ENCODE results near the gene PLCL2.

Gene PLCL2

GRCh38 chr3:17011728-17012338 lies 127.1 kb downstream of the PLCL2 start:
- no peak for DNase-seq (ENCODE audit: low spot score)

DNA sequence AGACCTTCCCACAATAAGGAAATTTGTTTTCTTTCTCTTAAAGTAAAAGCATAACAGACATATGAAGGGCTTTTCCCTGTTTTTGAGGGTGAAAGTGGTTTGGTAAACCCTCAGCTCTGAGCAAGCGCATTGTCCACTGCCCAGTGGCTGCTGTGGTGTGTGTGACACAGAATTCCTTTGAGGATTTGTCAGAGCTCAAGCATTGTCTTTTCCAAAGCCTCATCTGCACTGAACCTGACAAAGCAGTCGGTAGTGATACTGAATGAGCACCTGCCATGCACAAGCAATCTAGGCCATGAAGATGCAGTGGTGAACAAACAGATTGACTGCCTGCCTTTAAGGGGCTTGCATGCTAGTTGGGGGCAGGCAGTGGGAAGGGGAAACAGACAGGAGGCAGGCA lies 128.3 kb downstream of the PLCL2 start:
- no peak for DNase-seq (ENCODE audit: low spot score)

GRCh38 chr3:17013571-17013970 lies 128.8 kb downstream of the PLCL2 start:
- DNase-seq (ENCODE audit: low spot score), result no peak

GRCh38 chr3:17014284-17014683 lies 129.5 kb downstream of the PLCL2 start:
- DNase-seq (ENCODE audit: low spot score), result no peak

DNA sequence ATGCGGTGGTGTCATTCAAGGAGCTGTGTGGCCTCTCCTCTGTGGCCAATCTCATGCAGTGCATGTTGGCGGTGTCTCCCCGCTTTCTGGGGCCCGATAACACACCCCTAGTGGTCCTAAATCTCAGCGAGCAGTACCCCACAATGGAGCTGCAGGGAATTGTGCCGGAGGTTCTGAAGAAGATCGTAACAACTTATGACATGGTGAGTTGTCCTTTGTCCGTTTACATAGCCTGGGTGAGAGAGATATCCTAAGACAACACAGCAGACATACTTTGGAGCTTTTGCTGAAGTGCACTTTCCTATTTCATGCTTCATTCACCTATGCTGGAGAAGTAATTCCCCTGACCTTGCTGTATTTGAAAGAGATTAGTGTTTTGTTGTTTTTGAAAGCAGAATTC lies 130.0 kb downstream of the PLCL2 start:
- DNase-seq (ENCODE audit: low spot score), result no peak

GRCh38 chr3:17021614-17022013 lies 136.9 kb downstream of the PLCL2 start:
- no peak for DNase-seq (ENCODE audit: low spot score)

DNA sequence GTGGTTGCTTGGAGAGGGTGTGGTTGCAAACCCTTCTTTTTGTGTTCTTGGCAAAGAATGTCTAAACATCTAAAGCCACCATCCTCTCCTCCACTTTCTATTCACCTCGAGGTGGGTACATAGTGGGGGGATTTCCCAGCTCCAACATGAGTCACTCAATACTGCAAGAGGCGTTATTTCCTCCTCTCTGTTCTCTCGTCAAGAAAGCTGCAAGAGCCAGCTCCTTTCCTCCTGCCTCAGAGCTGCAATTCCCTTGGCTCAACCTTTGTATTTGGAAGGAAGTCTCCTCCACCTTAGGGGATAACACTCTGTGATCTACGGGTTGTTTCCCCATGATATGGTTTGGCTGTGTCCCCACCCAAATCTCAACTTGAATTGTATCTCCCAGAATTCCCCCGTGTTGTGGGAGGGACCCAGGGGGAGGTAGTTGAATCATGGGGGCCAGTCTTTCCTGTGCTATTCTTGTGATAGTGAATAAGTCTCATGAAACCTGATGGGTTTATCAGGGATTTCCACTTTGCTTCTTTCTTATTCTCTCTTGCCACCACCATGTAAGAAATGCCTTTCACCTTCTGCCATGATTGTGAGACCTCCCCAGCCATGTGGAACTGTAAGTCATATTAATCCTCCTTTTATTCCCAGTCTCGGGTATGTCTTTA lies 138.4 kb downstream of the PLCL2 start:
- no peak for DNase-seq (ENCODE audit: low spot score)

DNA sequence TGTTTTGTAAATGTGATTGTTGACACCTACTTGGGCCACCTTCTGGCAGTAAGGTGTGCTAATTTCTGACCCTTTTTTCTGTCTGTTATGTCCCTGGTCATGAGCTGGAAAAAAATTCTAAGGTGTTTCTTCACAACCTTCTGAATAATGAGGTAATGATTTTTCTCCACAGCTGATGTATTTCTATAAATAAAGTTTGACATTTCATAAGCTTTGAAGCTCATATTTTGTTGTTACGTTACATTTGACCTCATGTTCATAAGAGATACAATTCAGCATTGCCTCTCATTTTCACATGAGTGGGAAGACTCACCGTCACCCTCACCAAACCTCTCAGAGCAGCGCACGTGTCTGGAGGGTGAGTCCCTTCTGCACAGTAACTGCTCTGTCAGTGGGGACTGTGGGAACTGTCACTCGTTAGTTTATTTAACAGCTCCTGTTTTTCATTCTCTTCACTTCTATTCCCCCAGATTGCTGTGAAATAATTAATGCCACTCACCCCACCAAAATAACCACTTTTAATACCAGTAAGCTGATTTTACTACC lies 140.9 kb downstream of the PLCL2 start:
- no peak for DNase-seq (ENCODE audit: low spot score)

DNA sequence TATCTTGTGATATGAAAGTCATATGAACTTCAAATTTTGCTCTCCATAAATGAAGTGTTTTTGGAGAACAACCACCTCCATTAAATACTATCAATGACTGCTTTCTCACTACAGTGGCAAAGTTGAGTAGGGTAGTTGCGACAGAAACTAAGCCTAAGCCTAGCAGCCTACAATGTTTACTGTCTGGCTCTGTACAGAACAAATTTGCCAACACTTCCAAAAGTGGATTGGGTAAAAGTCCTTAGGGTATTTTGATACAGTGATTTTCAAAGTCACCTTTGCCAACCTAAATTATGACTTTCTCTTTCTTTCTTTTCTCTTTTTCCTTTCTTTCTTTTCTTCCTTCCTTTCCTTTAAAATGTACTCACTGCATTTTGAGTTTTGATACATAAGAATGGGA lies 142.6 kb downstream of the PLCL2 start:
- DNase-seq (ENCODE audit: low spot score), result no peak

DNA sequence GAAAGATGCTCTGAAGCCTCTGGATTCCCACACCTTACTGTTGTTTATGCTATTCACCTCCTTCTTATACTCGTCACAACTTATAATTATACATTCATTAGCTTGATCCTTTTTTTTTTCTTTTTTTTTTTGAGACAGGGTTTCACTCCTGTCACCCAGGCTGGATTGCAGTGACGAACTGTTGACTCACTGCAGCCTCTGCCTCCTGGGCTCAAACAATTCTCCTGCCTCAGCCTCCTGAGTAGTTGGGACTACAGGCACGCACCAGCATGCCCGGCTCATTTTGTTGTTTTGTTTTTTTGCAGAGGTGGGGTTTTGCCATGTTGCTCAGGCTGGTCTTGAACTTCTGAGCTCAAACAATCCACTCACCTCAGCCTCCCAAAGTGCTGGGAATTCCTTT lies 143.6 kb downstream of the PLCL2 start:
- DNase-seq (ENCODE audit: low spot score), result no peak

GRCh38 chr3:17030438-17030837 lies 145.7 kb downstream of the PLCL2 start:
- no peak for DNase-seq (ENCODE audit: low spot score)

GRCh38 chr3:17030956-17031652 lies 146.3 kb downstream of the PLCL2 start:
- DNase-seq (ENCODE audit: low spot score), result no peak

DNA sequence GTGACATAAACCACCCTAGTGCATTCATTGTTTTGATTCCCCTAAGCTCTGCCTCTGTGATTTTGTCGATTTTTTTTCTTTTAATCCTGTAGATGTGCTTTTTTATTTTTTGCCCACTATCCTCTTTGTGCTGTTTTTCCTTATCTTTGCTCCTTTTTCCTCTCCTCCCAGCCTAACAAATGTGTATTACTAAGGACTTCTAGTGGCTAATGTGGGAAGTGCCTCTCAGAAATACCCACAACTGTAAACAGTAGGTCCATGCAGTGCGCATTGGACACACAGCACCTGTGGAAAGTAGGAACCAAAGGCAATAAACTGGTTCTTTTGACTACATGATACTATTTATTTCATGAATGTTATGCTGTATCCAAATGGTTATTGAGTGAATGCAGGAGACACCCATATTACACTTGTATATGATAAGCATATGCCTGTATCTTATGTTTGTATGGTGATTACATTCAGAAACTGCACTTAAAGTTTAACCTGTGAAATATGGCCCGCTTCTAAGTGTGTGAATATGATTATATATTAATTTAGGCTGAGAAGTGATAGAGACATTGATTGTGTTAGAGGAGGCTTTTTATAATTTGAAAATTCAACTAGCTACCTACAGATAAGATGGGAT lies 147.8 kb downstream of the PLCL2 start:
- DNase-seq (ENCODE audit: low spot score), result peak; percentile 53

GRCh38 chr3:17033516-17034168 lies 148.9 kb downstream of the PLCL2 start:
- DNase-seq (ENCODE audit: low spot score), result peak; percentile 18

GRCh38 chr3:17035033-17035432 lies 150.3 kb downstream of the PLCL2 start:
- no peak for DNase-seq (ENCODE audit: low spot score)

- no peak for DNase-seq (ENCODE audit: low spot score)
Measured at GRCh38 chr3:17035966-17036365, 151.2 kb downstream of the PLCL2 start.

DNA sequence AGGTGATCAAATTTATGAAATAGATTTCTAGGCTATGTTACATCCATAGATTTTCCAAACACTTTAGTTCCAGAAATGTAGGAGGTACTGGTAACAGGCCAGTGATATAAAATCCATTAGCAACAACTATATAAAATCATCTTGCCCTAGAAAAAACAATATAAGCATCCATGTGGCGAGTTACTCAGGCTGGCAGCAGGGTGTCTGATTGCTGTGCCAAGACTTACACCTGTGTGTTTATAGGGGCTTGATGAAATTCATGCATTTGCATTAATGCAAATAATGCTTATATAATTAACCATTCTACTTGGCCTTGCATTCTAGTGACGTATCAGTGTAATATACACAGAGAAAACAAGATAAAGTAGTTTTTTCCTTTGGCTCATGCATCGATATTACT lies 153.4 kb downstream of the PLCL2 start:
- no peak for DNase-seq (ENCODE audit: low spot score)

DNA sequence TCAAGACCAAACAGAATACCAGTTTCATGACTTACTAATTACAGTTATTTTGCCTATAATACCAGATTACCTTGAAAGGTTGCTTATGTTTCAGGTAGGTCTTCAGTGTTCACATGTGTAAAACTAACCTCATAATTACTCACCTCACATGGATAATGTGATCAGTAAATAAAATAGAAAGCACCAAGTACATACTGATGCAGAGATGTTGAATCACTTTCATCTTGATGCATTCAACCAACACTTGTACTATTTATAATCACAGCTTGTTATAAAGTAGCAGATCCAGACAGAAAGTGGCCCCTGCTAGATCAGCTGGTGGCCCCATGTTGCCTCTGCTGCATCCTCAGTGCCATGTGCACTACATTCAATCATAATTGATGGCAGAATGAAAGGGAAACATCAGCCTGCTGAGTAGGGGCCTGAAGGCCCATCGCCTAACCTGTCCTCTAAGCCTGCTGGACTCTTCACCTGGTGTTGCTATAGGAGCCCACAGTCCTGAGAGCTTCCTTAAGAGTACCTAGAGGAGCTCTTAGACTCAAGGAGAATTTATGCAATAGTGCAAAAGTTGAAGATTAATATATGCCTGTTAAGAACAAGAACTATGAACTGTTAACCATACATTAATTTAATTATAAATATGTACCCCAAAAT lies 154.3 kb downstream of the PLCL2 start:
- no peak for DNase-seq (ENCODE audit: low spot score)

DNA sequence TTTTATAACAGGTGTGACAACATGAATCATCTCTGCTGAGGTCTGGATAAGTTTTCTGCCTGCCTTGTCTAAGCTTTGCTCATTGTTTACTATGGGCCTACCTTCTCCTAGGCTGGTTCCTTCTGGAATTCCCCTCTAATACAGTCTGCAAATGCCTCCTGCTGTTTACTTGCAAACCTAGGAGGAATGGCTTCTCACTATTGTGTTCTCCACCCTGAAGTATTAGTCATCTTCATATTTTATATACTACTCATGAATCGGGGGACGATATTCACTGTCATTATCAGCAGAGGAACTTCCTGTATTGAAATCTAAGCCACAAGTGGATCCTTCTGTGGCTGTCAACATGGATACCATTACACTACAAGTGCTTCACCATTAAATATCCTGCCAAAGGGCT lies 154.8 kb downstream of the PLCL2 start:
- DNase-seq (ENCODE audit: low spot score), result peak; percentile 82

DNA sequence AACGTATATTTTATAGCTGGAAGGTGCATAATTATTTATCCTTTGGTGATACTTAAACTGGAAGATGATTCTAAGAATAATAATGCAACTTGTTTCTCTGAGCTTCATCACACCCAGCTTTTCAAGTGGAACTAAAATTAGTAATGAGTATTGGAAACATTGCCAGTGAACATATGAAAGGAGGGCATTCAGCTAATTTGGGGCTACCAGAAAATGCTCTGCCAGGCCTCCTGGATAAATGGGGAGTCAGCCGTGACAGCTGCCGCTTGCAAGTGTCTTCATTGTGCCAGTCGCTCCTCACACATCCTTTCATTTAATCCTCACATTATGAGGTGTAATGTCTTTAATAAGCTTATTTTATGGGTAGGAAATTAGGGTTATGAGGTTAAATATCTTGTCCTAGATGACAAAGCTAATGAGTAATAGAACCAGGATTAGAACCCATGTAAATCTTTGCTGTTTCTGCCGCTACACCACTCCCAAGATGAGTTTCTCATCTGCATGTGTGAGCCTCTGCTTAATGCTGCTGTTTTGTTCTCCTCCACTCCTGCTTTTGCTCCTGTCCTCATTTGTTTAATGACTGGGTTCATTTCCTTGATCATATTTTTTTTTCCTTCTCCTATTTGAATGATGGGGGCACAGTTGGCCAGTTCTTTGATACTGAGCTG lies 155.7 kb downstream of the PLCL2 start:
- DNase-seq (ENCODE audit: low spot score), result no peak

- DNase-seq (ENCODE audit: low spot score), result no peak
Measured at GRCh38 chr3:17040990-17041377, 156.2 kb downstream of the PLCL2 start.
